H1 (cell line): ENCODE measurements around the gene GPN2. TPM values are rescaled to one million over a fixed set of nuclear protein-coding genes. Genes with fewer than 3 reads are reported as not detected.

Experiments used
- CTCF ChIA-PET: fragments of 300-600 bp; sonication (Branson Sonifier 250); formaldehyde crosslinking; loops from one replicate; lab custom pipeline; 2021; ENCODE audit not compliant: partially characterized antibody; lab: Charles Lee
- POLR2A ChIA-PET: fragments of 300-600 bp; sonication (Branson Sonifier 250); formaldehyde crosslinking; loops from one replicate; lab custom pipeline; 2021; ENCODE audit warnings: inconsistent platforms; ENCODE audit not compliant: partially characterized antibody; lab: Charles Lee
- DNase-seq, 2 experiments: peaks; one replicate each; pipeline versions ENCODE4 v3.0.0 to v3.0.0-alpha.2; 2010 to 2022; ENCODE audit warnings: low spot score in 2 of 2, low read depth in 1 of 2, mixed read lengths in 1 of 2
- FAIRE-seq: peaks from 2 replicates; lab custom pipeline; 2011; peaks lifted over from hg19 to GRCh38; lab: Jason Lieb, UNC
- H2AFZ ChIP-seq: 2 replicates; pipeline ENCODE4 v1.8.1; 2012; ENCODE audit warnings: low read length, inconsistent platforms
- H2AK5ac ChIP-seq: 2 replicates; pipeline ENCODE4 v1.6.1; 2013; ENCODE audit warnings: low read depth, low read length
- H2BK120ac ChIP-seq: replicated peaks from 2 replicates; pipeline ENCODE3; 2013; ENCODE audit warnings: low read depth, low read length, inconsistent platforms
- H2BK12ac ChIP-seq: 2 replicates; pipeline ENCODE4 v1.6.1; 2013; ENCODE audit warnings: low read depth, low read length
- H2BK15ac ChIP-seq: 2 replicates; pipeline ENCODE4 v1.6.1; 2013; ENCODE audit warnings: low read length
- H2BK20ac ChIP-seq: 2 replicates; pipeline ENCODE4 v1.6.1; 2013; ENCODE audit warnings: low read length
- H2BK5ac ChIP-seq: 2 replicates; pipeline ENCODE4 v1.6.1; 2013; ENCODE audit warnings: low read depth, low read length
- H3K14ac ChIP-seq: 2 replicates; pipeline ENCODE4 v1.6.1; 2013; ENCODE audit warnings: inconsistent platforms; ENCODE audit not compliant: insufficient read length
- H3K18ac ChIP-seq: 2 replicates; pipeline ENCODE4 v1.6.1; 2013; ENCODE audit warnings: low read length; ENCODE audit errors: extremely low read depth
- H3K23ac ChIP-seq: 2 replicates; pipeline ENCODE4 v1.6.1; 2013; ENCODE audit warnings: inconsistent platforms; ENCODE audit not compliant: insufficient read length
- H3K23me2 ChIP-seq: 2 replicates; pipeline ENCODE4 v1.6.1; 2013; ENCODE audit warnings: low read depth, low read length
- H3K27ac ChIP-seq: 2 replicates; pipeline ENCODE4 v1.6.1; 2011; ENCODE audit warnings: low read depth, low read length, inconsistent platforms
- H3K27me3 ChIP-seq, 4 experiments: replicated peaks in 1 of 4; 1 replicate in 1 of 4; 2 replicates in 3 of 4; pipeline versions ENCODE4 v1.6.1 to v1.8.1; 2011 to 2013; ENCODE audit warnings: low read length in 3 of 4, mild to moderate bottlenecking in 3 of 4, inconsistent platforms in 2 of 4, mixed read lengths in 2 of 4, moderate library complexity in 1 of 4; ENCODE audit not compliant: control insufficient read depth in 3 of 4, insufficient read depth in 3 of 4; ENCODE audit errors: extremely low read depth in 1 of 4
- H3K36me3 ChIP-seq, 4 experiments: 2 replicates each; pipeline versions ENCODE4 v1.6.1 to v1.8.1; 2011 to 2013; ENCODE audit warnings: mild to moderate bottlenecking in 4 of 4, low read length in 3 of 4, moderate library complexity in 2 of 4, control low read depth in 1 of 4, inconsistent platforms in 1 of 4; ENCODE audit not compliant: insufficient read depth in 4 of 4, control insufficient read depth in 2 of 4
- H3K4ac ChIP-seq: replicated peaks from 2 replicates; pipeline ENCODE3; 2013; ENCODE audit warnings: low read length, low read depth, mixed read lengths, inconsistent platforms; ENCODE audit not compliant: insufficient read length
- H3K4me1 ChIP-seq, 4 experiments: replicated peaks in 1 of 4; 1 replicate in 1 of 4; 2 replicates in 3 of 4; pipeline versions ENCODE4 v1.6.1 to v1.8.1; 2011 to 2013; ENCODE audit warnings: low read length in 3 of 4, inconsistent platforms in 2 of 4, mixed read lengths in 1 of 4; ENCODE audit not compliant: insufficient read depth in 4 of 4, control insufficient read depth in 3 of 4
- H3K4me2 ChIP-seq, 2 experiments: 2 replicates each; pipeline versions ENCODE4 v1.6.1 to v1.8.1; 2011 to 2013; ENCODE audit warnings: low read depth in 2 of 2, low read length in 2 of 2, control low read depth in 1 of 2, inconsistent platforms in 1 of 2, mild to moderate bottlenecking in 1 of 2; ENCODE audit not compliant: insufficient read depth in 1 of 2
- H3K4me3 ChIP-seq, 4 experiments: fragments of 200-600, 300-600 bp in 1 of 4; sonication (generic), shearing (Covaris generic), sonication (Bioruptor Twin) in 1 of 4; 2 replicates each; pipeline versions ENCODE4 v1.5.1 to v1.8.1; 2011 to 2016; ENCODE audit warnings: low read length in 4 of 4, low read depth in 3 of 4, control low read depth in 2 of 4, inconsistent platforms in 2 of 4, mild to moderate bottlenecking in 2 of 4, mixed read lengths in 1 of 4, moderate library complexity in 1 of 4; ENCODE audit not compliant: insufficient read depth in 2 of 4; ENCODE audit errors: extremely low read depth in 1 of 4
- H3K56ac ChIP-seq: replicated peaks from 2 replicates; pipeline ENCODE3; 2013; ENCODE audit warnings: low read depth, mild to moderate bottlenecking, mixed read lengths, low read length, inconsistent platforms; ENCODE audit not compliant: insufficient read length
- H3K79me1 ChIP-seq: 2 replicates; pipeline ENCODE4 v1.6.1; 2013; ENCODE audit warnings: low read depth, low read length, control low read depth
- H3K79me2 ChIP-seq, 2 experiments: 2 replicates each; pipeline versions ENCODE4 v1.6.1 to v1.8.1; 2012 to 2013; ENCODE audit warnings: low read length in 2 of 2, mild to moderate bottlenecking in 2 of 2, inconsistent platforms in 1 of 2; ENCODE audit not compliant: insufficient read depth in 2 of 2, control insufficient read depth in 1 of 2
- H3K9ac ChIP-seq, 4 experiments: replicated peaks in 1 of 4; 1 replicate in 1 of 4; 2 replicates in 3 of 4; pipeline versions ENCODE4 v1.6.1 to v1.8.1; 2011 to 2013; ENCODE audit warnings: low read depth in 3 of 4, low read length in 3 of 4, control low read depth in 2 of 4, mild to moderate bottlenecking in 2 of 4, moderate library complexity in 2 of 4, inconsistent platforms in 1 of 4; ENCODE audit errors: extremely low read depth in 1 of 4
- H3K9me3 ChIP-seq, 2 experiments: 2 replicates each; pipeline versions ENCODE4 v1.6.1 to v1.8.1; 2012 to 2013; ENCODE audit warnings: mild to moderate bottlenecking in 2 of 2, moderate library complexity in 2 of 2, control low read depth in 1 of 2, inconsistent platforms in 1 of 2, low read depth in 1 of 2, low read length in 1 of 2, mixed read lengths in 1 of 2; ENCODE audit not compliant: insufficient read depth in 2 of 2
- H4K20me1 ChIP-seq, 2 experiments: replicated peaks in 1 of 2; 2 replicates each; pipeline versions ENCODE3 to v1.8.1; 2011 to 2013; ENCODE audit warnings: inconsistent platforms in 2 of 2, low read length in 2 of 2, mild to moderate bottlenecking in 1 of 2; ENCODE audit not compliant: insufficient read depth in 2 of 2, control insufficient read depth in 1 of 2
- H4K5ac ChIP-seq: 2 replicates; pipeline ENCODE4 v1.6.1; 2013; ENCODE audit warnings: low read length, low read depth, mixed read lengths, inconsistent platforms; ENCODE audit not compliant: insufficient read length
- H4K8ac ChIP-seq: 2 replicates; pipeline ENCODE4 v1.8.0; 2013; ENCODE audit warnings: mild to moderate bottlenecking, moderate library complexity, low read length, inconsistent platforms; ENCODE audit not compliant: insufficient read depth; ENCODE audit errors: extremely low read depth
- H4K91ac ChIP-seq: replicated peaks from 2 replicates; pipeline ENCODE3; 2013; ENCODE audit warnings: low read length, mixed read lengths, inconsistent platforms; ENCODE audit not compliant: insufficient read length
- BRCA1 ChIP-seq: IDR thresholded peaks from 2 replicates; pipeline ENCODE4 v1.6.1; 2012; ENCODE audit warnings: low read depth, low read length, improper control_type of control experiment
- CHD1 ChIP-seq: IDR thresholded peaks from 2 replicates; pipeline ENCODE4 v1.6.1; 2012; ENCODE audit warnings: low read depth, low read length, improper control_type of control experiment
- CTBP2 ChIP-seq: IDR thresholded peaks from 2 replicates; pipeline ENCODE4 v1.7.0; 2011; ENCODE audit warnings: borderline replicate concordance, mild to moderate bottlenecking, moderate library complexity, mixed read lengths, low read length; ENCODE audit not compliant: insufficient read depth, insufficient read length
- JUN ChIP-seq: IDR thresholded peaks from 2 replicates; pipeline ENCODE4 v1.6.1; 2011; ENCODE audit warnings: low read depth, mild to moderate bottlenecking, improper control_type of control experiment, low read length
- KDM5A ChIP-seq: fragments of 200-600 bp; IDR thresholded peaks from 2 replicates; pipeline ENCODE4 v1.7.1; 2012; ENCODE audit warnings: mild to moderate bottlenecking, low read length, inconsistent platforms, mixed read lengths
- NRF1 ChIP-seq: IDR thresholded peaks from 2 replicates; pipeline ENCODE4 v1.6.1; 2011; ENCODE audit warnings: mild to moderate bottlenecking, low read depth, low read length, improper control_type of control experiment
- RFX5 ChIP-seq: IDR thresholded peaks from 2 replicates; pipeline ENCODE4 v1.6.1; 2011; ENCODE audit warnings: low read depth, low read length, improper control_type of control experiment, borderline replicate concordance
- RNF2 ChIP-seq: fragments of 200-900, 300-1000 bp; sonication (generic); IDR thresholded peaks from 2 replicates; pipeline ENCODE4 v1.7.1; 2016; ENCODE audit warnings: borderline replicate concordance, low read depth, mild to moderate bottlenecking, antibody characterized with exemption, low read length; ENCODE audit not compliant: poor library complexity, severe bottlenecking; ENCODE audit errors: missing control alignments
- SIN3A ChIP-seq, 2 experiments: IDR thresholded peaks in 1 of 2; conservative IDR thresholded peaks in 1 of 2; 2 replicates each; pipeline ENCODE4 v1.6.1; 2011 to 2012; ENCODE audit warnings: low read length in 2 of 2, improper control_type of control experiment in 1 of 2, low read depth in 1 of 2, mild to moderate bottlenecking in 1 of 2
- SIRT6 ChIP-seq: IDR thresholded peaks from one replicate; pipeline ENCODE4 v1.7.1; 2012; ENCODE audit warnings: low read length, inconsistent platforms
- ZNF274 ChIP-seq: IDR thresholded peaks from 2 replicates; pipeline ENCODE4 v1.7.0; 2012; ENCODE audit warnings: low read length, borderline replicate concordance; ENCODE audit errors: extremely low read depth
- WGBS, 2 experiments: shearing (Covaris generic) in 1 of 2; methylation state at CpG; one replicate each; pipeline versions ENCODE4 v1.1.6 to v1.1.7; 2013 to 2015; ENCODE audit warnings: low lambda C conversion rate in 2 of 2, mixed read lengths in 2 of 2, inconsistent platforms in 1 of 2, low coverage in 1 of 2, missing lambda C conversion rate in 1 of 2; ENCODE audit not compliant: insufficient replicate concordance in 2 of 2, insufficient coverage in 1 of 2, insufficient read length in 1 of 2; ENCODE audit errors: extremely low coverage in 1 of 2, missing lambda C conversion rate in 1 of 2; 5-methylcytosine and 5-hydroxymethylcytosine counted together
- polyA plus RNA-seq, 7 experiments: library from polyadenylated mRNA; depleted of rRNA in 3 of 7; stranded (reverse) in 5 of 7; unstranded in 2 of 7; fragments of >200 nt in 5 of 7; fragments of 200-250 nt in 2 of 7; gene quantifications; 1 replicate in 5 of 7; 2 replicates in 1 of 7; 4 replicates in 1 of 7; pipeline versions ENCODE4 v1.2.1 to v1.2.3, GENCODE V29; 2011 to 2013; ENCODE audit warnings: missing spikeins in 2 of 7, mixed read lengths in 2 of 7
- total RNA-seq: library from RNA; stranded (reverse); fragmentation: NEBNext Ultra II Directional; extraction: Animal tissue kit (Norgen Biotek cat#: 25700); gene quantifications from 2 replicates; pipeline ENCODE4 v1.2.1, GENCODE V29; 2021
- TF ChIP-seq, protein P1 (sequence below): IDR thresholded peaks from 2 replicates; pipeline ENCODE4 v1.6.1; 2012; ENCODE audit warnings: inconsistent platforms

Gene GPN2
- total and polyA plus RNA-seq, 2 of the 8 experiments (the other 6 are each of a cell fraction or from before 2014, with no cell fraction given) = 27.3 to 36.8 TPM

DNA sequence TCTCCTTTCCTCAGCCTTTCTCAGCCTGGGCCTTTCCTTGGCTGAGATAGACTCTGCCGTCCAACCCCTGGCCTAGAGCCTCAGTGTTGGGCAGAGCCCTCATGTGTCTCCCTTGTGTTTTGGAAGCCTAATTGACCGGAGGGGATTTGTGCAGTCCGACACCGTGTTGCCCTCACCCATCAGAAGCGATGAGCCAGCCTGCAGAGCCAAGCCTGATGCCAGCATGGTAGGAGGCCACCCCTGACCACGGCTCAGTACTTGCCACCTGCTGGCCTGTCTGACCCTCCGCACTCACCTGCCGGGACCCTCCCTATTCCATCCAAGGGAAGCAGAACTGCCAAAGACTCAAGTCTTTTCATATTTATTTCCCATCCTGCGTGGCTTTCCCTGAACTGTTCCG lies 36.5 kb downstream of the GPN2 start:
- no peaks in the 10 kb centered on the region for H3K9me3 ChIP-seq
- no peak overlapping the region for H2AK5ac ChIP-seq
- DNase-seq = no peak
- H3K56ac ChIP-seq = no peak overlapping the region
- no peak overlapping the region for H2AFZ ChIP-seq
- no peak overlapping the region for H3K4me3 ChIP-seq
- H3K36me3 ChIP-seq = peaks cover 0 to 23% (median 14%) of the 10 kb centered on the region in 4 experiments; a peak in 5 of 8 replicates
- no peak overlapping the region for H2BK120ac ChIP-seq
- no peaks in the 10 kb centered on the region for H3K79me2 ChIP-seq
- peaks cover 0 to 10% (median 6%) of the 10 kb centered on the region in 4 experiments; a peak in 6 of 7 replicates for H3K4me1 ChIP-seq
- no peak overlapping the region for H3K9ac ChIP-seq
- H2BK12ac ChIP-seq = no peak overlapping the region; the same call in 1 of the 2 replicates
- H3K23ac ChIP-seq = no peak overlapping the region
- H4K91ac ChIP-seq = no peak overlapping the region
- POLR2A ChIA-PET = no interaction called here
- H3K27me3 ChIP-seq = no peaks in the 10 kb centered on the region
- 0 out of 2 replicates have a peak overlapping the region, but pooled peaks have one; percentile 61 for H2BK15ac ChIP-seq
- TF ChIP-seq RFX5 = no peak
- TF ChIP-seq KDM5A = no peak
- TF ChIP-seq ZNF274 = no peak
- no peak for TF ChIP-seq RNF2
- no peak for TF ChIP-seq SIN3A (conservative IDR thresholded peaks at IDR 0.05 in 1 of 2, IDR thresholded peaks at IDR 0.05 in 1 of 2; ENCODE audit: low read depth in 1 of 2, low read length in 2 of 2)
- no peak for TF ChIP-seq JUN
- TF ChIP-seq NRF1 = no peak
- no peak for TF ChIP-seq SIRT6
- TF ChIP-seq BRCA1 = no peak
- TF ChIP-seq CHD1 = no peak
- TF ChIP-seq, protein P1, sequence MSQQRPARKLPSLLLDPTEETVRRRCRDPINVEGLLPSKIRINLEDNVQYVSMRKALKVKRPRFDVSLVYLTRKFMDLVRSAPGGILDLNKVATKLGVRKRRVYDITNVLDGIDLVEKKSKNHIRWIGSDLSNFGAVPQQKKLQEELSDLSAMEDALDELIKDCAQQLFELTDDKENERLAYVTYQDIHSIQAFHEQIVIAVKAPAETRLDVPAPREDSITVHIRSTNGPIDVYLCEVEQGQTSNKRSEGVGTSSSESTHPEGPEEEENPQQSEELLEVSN = no peak
- no peak for TF ChIP-seq CTBP2
- TF ChIP-seq, all 59 proteins: peak for 0
- Histone ChIP-seq H3K27ac (no peak overlapping the region), H3K79me1 (no peaks in the 10 kb centered on the region), H3K4me2 (no peak overlapping the region), H2BK20ac (no peak overlapping the region), H3K4ac (no peak overlapping the region), H4K5ac (no peak overlapping the region), H4K8ac (no peak overlapping the region), H4K20me1 (peaks cover 0 to 5% of the 10 kb centered on the region in 2 experiments), H3K18ac (no peak overlapping the region), H3K14ac (no peak overlapping the region), H2BK5ac (no peak overlapping the region; the same call in 1 of the 2 replicates), H3K23me2 (no peaks in the 10 kb centered on the region)
- FAIRE-seq = no peak
- WGBS, 2 experiments = 96% methylated on average over 10 of the region's 10 CpGs; no CpG with 5 or more reads in 1 of the 2 experiments
- CTCF ChIA-PET = interaction anchor here (0.8 to 22.8 kb wide), 4 partner anchors 9 to 44 kb away, joined by 3 to 547 read pairs (median 64); partner anchors contain the start of gene GPN2
